ENCODE data around the gene SLIT3. TPM values are rescaled to one million over a fixed set of nuclear protein-coding genes. Genes with fewer than 3 reads are reported as not detected.

Gene SLIT3
- total RNA-seq, 1 donor from 2014 or later: not detected

DNA sequence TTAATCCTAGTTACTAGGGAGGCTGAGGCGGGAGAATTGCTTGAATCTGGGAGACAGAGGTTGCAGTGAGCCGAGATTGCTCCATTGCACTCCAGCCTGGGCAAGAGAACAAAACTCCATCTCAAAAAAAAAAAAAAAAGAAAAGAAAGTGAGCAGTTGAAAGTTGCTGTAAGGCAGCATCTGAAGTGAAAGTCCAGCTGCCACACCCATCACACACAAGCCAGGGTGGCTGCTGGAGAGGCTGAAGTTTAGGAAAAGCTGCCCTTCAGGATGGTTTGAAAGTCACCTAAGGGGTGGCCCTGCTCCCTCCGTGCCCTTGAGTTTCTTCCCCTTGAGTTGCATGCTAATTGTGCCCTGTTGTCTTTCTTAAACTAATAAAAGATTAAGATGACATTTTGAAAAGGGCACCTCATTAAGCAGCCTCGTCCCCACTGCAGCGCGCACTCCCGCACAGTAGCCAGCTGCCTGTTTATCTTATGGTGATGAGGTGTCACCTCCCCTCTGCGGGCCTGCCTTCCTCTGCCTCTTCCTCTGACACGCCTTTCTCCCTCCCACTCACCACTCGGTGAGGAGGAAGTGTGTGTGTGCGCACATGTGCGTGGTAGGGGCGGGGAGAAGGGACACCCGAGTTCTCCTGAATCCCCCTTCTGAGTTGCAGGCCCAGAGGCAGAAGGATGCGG lies 617.6 kb downstream of the SLIT3 start:
- no peak for DNase-seq (ENCODE audit: low read depth in 2 of 2)

DNA sequence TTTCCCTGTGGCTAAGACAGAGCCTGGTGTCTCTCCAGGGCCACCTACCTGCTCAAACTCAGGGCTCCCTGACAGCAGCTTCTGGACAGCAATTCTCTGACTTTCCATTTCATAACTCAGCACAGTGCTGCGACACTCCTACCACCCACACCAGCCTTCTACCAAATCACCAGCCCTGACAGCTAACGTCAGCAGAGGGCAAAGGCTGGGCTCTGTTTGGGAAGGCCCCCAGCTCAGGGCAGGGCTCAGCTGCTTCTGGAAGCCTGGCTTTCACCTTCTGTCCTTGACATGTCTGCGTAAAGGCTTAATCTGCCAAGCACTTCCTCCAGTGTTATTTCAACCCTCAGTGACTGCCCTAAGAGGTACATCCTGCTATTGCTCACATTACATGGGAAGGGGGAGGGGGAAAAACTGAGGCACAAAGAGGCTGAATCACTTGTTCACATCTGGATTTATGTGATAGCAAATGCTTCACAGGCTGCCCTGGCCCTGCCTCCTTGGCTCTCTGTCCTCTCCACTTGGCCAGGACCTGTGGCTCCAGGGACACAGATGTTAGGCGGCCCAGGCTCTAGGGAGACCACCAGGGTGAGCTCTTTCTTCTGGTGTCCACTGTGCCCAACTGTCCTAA lies 619.3 kb downstream of the SLIT3 start:
- peak; percentile 28 to 52 for DNase-seq (ENCODE audit: low read depth in 2 of 2)

DNA sequence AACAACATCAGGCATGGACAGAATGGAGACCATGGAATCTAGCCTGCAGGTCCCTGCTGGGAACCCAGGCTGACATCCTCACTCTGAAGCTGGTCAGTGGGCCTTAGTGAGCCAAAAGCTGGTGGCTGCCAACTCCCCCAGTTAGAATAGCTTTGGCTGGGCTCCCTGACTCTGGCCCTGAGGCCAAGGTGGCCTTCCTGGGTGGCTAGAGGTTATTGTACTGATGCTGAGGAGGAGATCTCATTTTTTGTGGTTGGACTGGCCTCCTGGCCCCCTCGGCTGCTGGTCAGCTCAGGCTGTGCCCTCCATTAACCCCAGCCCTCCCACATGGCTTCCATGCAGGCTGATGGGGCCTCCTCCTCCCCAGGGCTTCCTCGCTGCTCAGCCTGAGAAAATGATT lies 620.5 kb downstream of the SLIT3 start:
- DNase-seq (ENCODE audit: low read depth in 2 of 2): no peak

DNA sequence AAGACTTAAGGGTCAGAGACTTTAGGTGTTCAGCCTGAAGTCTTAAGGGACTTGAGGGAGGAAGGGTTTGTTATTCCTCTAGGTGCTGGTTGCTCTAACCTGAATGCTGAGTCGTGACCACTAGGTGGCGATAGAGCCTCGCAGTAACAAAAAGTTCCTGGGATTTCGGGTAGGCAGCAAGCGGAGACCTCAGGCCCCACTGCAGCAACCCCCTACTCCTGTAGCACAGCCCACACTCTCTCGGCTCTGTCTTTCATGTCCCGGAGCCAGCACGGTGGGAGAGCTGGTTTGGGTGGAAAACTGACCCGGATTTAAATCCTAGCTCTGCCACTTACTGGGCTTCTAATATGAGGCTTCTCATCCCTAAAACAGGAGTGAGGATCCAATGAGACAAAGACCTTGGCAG lies 621.4 kb downstream of the SLIT3 start:
- DNase-seq (ENCODE audit: low read depth in 2 of 2): peak; percentile 37 to 67

DNA sequence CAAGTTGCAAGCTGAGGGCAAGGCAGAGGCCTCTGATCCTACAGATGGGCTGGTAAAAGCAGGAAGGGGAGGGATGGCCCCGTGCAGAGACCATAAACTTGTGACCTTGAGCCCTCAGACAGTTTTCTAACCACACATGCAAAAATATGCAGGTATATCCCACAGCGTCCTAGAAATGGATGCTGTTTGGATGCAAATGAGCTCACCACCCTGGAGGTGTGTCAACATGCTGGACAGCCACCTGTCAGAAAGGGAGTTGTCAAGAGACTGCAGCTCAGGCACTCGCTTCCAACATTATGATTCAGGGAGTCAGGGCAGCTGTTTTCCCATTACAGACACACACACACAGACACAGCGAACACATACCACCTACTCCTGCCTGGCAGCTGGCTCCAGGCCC lies 624.4 kb downstream of the SLIT3 start:
- DNase-seq (ENCODE audit: low read depth in 2 of 2): no peak

DNA sequence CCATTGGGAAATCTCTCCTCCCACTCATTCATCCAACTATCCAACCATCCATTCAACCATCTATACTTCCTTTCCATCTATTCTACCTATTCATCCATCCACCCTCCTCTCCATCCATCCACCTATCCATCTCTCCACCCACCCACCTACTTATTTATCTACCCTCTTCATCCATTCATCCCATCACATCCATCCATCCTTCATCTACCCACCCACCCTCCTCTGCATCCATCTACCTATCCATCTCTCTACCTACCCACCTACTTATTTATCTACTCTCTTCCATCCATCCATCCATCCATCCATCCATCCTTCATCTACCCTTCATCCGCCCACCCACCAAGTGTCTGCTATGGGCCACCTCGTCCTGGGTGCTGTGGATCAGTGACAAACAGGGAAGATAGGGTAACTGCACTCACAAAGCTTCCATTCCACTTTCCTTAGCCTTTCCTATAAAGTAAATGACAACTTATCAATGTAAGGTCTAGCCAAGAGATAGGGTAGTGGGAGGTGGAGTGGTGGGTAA lies 625.0 kb downstream of the SLIT3 start:
- no peak for DNase-seq (ENCODE audit: low read depth in 2 of 2)

DNA sequence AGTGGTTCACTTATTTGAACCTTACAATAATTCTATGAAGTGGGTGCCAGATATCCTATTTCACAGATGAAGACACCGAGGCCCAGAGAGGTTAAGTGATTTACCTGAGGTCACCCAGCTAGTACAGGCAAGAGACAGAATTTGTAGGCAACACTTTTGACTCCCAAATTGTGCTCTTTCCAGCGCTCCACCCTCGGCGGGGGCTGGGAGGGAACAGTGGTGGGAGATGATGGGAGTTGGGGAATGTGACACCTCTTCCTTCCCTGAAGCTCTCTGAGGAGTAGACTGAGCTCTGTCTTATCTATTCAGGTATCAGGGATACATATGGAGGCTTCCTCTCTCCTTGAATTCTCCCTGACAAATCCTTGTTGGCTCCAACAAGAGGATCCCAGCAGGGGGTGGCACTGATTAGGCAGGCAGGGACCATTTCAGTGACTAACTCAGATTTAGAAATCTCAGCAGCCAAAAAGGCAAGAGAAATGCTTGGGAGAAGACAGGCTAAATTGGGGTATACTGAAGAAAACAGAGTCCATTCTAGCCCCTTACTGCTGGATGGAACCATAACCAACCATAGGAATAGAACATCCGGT lies 626.0 kb downstream of the SLIT3 start:
- DNase-seq (ENCODE audit: low read depth in 2 of 2): no peak

DNA sequence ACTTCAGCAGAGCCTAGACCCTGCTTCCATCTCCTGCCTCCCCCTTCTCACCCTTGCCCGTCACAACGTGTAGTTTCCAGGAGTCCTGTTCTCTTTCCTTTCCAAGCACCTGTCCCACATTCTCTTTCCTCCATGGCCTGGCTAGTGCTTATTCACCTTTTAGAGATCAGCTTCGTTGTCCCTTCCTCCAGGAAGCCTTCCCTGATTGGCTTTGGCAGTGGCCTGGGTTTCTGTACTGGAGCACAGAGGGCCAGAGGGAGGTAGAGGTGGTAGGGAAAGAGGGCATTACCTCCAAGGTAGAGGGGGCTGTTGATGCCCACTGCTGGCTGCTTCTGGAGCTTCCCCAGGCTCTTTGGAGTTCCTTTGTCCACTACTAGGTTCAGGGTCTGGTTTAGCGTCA lies 628.1 kb downstream of the SLIT3 start:
- no peak for DNase-seq (ENCODE audit: low read depth in 2 of 2)

DNA sequence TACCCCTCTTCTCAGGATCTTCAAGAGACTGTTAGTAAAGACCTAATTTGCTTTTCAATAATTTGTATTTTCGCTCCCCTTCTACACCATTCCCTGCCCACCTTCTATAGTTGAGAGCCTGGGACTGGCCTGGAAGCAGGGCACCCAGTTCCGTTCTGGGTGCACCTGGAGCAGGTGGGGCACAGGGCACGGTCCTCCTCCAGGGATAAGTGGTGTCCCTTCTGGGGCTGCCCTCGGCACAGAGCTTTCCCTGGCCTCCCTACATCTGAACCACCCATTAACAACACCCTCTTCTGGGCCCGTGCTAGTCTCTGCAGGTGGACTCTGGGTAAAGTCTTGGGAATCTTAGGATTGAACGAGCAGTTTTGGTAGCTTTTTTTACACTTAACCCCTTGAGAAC lies 628.9 kb downstream of the SLIT3 start:
- DNase-seq (ENCODE audit: low read depth in 2 of 2): no peak

DNA sequence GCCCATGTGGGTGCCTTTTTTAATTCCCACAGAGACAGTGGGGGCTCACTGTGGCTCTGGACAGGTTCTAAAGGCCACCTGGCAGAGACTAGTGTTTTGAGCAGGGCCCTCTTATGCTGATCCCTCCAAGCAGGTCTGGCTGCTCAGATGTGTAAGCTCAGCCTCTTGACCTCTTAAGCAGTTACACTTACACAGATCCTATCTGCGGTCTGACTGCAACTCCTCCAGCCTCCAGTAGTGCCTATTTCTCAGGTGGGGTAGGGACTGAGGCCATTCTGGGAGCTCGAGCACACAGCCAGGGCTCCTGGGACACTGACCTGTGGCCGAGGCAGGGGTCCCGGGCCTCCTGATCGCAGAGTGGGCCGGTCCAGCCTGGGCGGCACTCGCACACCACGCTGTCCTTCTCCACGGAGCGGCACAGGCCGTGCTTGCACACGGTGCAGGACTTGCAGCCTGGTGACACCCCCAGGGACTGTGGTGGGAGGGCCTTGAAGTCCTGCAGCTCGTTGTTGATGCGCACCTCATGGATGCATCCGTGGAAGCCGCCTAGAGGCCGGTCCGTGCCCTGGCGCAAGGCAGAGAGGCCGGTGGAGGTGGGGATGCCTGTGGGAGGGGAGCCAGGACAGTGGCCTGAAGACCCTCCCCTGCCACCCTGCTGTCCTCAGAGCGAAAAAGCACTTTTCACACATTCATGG lies 629.9 kb downstream of the SLIT3 start:
- no peak for DNase-seq (ENCODE audit: low read depth in 2 of 2)

DNA sequence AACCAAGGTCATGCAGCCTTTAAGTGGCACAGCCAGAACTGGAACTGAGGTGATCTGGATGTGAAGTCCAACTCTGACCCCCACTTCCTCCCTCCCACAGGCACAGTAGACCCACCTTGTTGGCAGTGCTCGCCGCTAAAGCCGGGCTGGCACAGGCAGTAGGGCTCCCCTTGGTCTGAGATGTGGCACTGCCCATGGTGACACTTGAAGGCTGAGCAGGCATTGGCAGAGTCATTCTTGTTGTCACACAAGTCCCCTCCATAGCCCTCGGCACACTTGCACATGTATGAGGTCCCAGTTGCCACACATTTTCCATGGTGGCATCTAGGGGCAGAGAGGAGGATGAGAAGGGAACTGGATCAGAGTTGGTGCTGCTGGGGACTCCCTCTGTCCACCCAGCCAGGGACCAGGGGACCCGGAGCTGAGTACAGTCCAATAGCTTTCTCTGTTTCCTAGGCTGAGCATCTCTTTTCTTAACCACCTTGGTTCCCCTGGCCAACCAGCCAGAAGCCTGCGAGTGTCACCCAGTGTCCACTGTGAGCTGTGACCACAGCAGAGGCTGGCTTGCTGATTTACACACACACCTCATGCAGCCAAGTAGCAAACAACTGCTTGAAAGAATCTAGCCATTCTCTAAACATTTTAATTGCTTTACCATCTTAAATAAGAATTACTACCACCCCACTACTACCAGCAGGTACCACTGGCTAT lies 631.1 kb downstream of the SLIT3 start:
- DNase-seq (ENCODE audit: low read depth in 2 of 2): no peak

DNA sequence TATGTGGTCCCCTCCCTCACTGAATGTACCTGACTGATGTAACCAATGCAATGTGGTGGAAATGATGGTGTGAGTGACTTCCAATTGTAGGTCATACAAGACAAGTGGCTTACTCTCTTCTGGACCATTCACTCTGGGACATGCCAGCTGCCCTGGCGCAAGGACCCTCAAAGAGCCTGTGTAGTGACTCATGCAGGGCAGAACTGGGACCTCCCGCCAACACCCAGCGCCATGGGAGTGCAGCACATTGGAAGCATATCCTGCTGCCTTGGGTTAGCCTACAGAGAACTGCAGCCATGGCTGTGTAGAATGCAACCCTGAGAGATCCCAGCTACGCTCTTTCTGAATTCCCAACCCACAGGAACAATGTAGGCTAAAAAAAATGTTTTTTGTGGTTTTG lies 631.8 kb downstream of the SLIT3 start:
- no peak for DNase-seq (ENCODE audit: low read depth in 2 of 2)

DNA sequence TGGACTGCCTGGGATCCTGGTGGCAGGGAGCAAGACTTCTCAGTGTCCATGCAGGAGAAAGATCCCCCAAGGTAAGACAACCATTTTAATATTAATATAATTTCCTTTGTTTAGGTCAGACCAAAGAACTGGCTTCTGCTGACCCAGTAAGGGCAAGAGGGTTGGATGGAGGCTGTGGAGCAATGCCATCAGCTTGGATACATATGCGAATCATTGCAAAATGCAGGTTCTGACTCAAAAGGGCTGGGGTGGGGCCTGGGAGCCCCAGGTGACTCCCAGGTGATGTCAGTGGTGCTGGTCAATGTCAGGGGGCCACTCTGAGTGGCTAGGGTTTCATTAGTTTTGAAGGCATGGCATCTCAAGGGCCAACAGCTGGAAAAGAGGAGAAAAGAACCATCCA lies 632.9 kb downstream of the SLIT3 start:
- no peak for DNase-seq (ENCODE audit: low read depth in 2 of 2)

DNA sequence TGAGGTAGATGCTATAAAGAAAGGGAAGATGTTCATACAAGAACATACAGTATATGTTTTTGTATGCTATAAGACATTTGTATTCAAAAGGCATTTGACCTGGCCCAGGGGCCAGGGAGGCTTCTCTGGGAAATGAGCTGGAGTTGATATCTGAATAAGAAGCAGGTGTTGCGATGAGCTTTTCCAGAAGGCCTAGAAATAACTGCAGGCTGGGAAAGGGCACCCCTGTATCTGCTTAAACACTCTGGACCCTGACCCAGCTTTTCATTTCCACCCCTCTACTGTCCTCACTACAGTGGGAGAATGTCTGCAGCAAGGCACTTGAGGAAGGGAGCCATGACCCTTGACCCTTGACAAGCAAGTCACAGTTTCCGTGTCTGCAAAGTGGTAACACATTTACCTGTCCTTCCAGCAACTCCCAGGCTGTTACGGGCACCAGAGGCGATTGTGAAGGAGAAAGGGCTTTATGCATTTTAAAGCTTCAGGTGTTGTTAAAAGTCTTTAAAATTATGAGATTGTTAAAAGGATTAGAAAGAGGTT lies 633.6 kb downstream of the SLIT3 start:
- DNase-seq (ENCODE audit: low read depth in 2 of 2): no peak

DNA sequence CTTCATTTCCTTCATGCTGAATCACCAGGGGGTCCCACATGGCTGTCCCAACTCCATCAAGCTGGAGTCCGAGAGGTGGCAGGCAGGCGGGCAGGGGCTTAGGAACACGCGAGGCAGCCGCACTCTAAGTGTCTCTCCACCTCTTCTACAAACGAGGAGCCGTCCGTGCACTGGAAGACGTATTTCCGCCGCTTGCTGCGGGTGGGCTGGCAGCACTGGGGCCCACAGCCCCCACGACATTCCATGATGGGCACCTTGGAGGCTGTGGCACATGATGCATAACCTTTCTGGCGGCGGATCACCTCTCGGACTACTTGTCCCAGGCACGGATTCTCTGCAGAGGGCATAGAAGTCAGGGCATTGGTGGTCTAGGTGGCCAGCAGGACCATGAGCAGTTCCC lies 634.6 kb downstream of the SLIT3 start:
- no peak for DNase-seq (ENCODE audit: low read depth in 2 of 2)

DNA sequence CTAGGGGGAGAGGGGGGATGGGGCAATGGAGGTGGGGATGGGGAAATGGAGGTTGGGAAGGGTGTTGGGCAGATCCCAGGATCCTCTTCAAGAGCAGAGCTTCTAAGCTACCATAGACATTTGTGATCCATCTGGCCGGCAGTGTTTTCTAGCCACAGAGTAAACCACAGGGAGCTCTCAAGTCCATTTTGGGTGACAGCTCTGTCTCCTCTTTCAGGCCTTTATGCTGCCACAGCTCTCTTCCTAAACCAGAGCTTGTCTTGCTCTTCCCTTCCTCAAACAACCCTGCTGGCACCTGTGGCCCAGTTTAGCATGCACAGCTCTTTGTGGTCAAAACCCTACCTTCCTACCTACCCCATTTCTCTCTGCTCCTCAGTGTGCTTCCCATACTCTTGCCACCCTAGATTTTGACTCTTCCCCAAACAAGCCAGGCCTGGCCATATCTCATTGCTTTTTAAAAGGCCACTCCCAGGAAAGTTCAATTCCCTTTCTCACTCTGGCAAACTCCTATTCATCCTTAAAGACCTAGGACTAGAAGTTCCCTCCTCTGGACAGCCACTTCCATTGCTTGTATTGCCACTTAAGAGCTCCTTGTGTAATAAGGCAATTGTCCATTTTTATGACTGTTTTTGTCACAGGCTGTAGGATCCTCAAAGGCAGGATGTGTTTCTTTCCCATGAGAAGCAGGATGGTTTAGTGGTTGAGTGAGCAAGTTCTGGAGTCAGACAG lies 637.5 kb downstream of the SLIT3 start:
- DNase-seq (ENCODE audit: low read depth in 2 of 2): no peak

DNA sequence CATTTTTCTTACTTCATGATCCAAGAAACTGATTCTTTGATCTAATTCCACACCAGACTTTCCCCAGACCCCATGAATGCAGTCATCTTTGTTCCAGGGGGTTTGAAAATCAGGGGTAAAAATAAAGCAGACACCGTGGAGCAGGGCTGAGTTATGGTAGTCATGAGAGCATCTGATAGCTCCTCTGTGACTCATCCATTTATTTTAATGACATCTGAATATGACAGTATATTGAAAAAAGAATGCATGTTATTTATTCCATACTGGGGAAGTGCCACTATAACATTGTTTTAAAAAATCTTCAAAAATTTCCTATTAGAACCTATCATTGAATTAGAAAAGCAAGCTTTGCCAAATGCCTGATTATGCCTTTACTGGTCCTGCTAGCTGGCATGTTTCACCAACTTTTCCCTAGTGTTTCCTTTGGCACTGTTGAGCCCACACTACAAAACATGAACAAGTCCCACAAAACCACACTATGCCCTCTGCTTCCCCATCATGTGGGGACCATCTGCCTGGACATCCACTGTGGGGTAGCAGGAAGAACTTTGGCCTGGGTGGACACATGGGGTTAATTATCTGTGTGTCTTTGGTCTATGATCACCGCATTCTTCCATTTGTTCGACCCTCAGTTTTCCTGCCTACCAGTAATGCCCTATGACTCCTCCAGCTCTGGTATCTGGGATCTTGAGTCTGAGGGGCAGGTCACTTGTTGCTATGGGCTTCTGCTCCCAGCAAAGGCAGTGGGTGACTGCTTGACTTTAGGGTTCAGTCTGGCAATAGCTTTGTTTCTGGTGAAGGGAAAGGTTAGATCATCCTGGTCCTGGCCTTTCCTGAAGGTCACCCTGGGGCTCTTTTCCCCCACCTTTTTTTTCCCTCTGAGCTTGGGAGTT lies 639.1 kb downstream of the SLIT3 start:
- DNase-seq (ENCODE audit: low read depth in 2 of 2): no peak

DNA sequence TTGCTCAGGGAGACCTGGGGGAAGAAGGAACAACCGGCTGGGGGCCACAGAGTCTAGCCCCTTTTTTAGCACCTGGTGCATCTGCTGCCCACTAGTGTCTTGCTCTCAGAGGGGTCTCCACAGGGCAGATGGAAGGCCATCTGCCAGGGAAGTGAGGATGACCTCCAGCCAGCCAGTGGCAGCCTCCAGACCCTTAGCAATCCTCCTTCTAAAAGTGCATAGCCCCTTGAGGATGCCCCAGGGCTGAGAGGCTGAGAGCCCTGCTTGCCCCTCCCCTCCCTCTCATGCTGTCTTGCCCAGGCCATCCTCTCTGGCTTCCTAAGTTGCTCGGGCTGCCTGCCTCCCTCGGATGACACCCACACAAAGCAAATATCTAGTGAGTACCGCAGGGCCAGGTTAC lies 640.2 kb downstream of the SLIT3 start:
- no peak for DNase-seq (ENCODE audit: low read depth in 2 of 2)

DNA sequence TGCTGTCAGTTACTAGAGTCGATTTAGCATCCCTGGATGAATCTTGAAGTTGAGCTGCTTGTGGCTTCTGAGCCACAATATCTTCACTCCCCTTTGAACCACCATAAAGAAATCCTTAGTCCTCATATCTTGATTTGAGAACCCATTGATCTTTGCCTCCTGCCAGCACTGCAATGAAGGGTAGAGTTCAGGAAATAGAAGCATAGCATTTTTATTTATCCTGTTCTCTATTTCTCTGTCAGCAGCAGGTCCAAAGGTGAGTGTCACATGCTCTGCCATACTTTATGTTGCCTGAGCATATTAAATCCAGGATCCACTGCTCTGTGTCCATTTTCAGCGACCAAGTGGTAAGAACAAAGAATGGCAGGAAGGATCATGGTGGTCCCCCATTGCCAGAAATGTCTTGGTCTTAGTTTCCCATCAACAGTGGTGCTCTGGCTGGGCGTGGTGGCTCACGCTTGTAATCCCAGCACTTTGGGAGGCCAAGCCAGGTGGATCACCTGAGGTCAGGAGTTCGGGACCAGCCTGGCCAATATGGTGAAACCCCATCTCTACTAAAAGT lies 641.6 kb downstream of the SLIT3 start:
- DNase-seq (ENCODE audit: low read depth in 2 of 2): no peak
